NCI-H1436 (cell line): ENCODE results near the gene ODR4.
"Not testable (repeated sequence)": the region's sequence is repeated elsewhere in the genome, so short reads cannot be mapped to it uniquely, and the experiment has no call there.

Experiments
- DNase-seq: peaks from one replicate; lab custom pipeline; 2025; lab: John Stamatoyannopoulos, UW

Gene ODR4

GRCh38 chr1:186375152-186375928, at the start of gene ODR4, which contains the start of gene TPR:
ODR4 (plus strand) TSS chr1:186375838; CDS start chr1:186379786, 3,948 bp downstream.
TPR (minus strand) TSS chr1:186375253; CDS start chr1:186375028, 225 bp downstream.
- peak; percentile 97 for DNase-seq

DNA sequence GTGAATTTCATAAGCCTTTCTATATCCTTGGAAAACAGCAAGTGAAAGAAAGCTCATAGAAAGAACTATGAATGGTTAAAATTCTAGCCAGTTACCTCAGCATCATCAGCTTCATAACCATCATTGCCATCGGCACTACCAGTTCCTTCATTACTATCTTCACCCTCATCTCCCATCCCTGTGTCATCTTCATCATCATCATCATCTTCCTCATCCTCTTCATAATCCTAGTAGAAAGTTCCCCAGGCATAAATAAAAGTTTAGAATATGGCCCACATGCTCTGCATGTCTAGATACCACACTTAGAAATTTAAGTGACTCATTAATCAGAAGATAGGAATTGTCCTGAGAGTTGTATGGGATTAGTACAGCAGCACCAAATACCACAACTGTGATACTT, 49.6 kb upstream of the ODR4 start:
- no peak for DNase-seq

- no peak for DNase-seq
Observed at GRCh38 chr1:186327331-186327730, 48.3 kb upstream of the ODR4 start.

DNA sequence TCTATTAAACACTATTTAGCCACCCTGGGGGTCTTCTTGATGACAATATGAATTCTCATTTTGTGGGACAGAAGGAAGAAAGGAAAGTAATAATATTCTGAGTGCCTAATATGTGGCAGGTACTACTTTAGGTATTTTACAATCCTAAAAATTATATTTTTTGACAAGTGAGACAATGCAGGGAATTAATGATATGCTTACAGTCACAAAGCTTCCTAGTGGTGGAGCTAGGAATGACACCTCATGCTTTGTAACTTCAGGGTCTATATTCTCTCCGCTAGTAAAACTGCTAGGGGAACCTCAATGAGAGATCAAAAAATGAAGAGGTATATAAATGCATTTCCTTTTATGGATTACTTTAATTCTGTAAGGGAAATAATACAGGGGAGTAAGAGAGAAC, 44.9 kb upstream of the ODR4 start:
- no peak for DNase-seq

- DNase-seq = no peak
Observed at GRCh38 chr1:186337554-186337953, 38.1 kb upstream of the ODR4 start.

GRCh38 chr1:186340772-186341171, 34.9 kb upstream of the ODR4 start:
- no peak for DNase-seq

DNA sequence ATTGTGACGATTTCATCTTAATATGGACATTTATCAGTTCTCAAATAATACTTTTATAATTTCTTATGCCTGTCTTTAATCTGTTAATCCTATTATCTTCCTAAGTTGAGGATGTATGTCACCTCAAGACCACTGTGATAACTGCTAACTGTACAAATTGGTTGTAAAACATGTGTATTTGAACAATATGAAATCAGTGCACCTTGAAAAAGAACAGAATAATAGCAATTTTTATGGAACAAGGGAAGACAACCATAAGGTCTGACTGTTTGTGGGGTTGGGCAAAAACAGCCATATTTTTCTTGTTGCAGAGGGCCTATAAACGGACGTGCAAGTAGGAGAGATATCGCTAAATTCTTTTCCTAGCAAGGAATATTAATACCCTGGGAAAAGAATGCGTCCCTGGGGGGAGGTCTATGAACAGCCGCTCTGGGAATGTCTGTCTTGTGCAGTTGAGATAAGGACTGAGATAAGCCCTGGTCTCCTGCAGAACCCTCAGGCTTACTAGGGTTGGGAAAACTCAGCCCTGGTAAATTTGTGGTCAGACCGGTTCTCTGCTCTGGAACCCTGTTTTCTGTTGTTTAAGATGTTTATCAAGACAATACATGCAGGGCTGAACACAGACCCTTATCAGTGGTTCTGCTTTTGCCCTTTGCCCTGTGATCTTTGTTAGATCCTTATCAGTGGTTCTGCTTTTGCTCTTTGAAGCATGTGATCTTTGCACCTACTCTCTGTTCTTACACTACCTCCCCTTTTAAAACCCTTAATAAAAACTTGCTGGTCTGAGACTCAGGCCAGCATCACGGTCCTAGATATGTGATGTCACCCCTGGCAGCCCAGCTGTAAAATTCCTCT, 27.6 kb upstream of the ODR4 start:
- not testable (repeated sequence) for DNase-seq

GRCh38 chr1:186374303-186375151, 1.1 kb upstream of the ODR4 start:
- DNase-seq = peak; percentile 15

DNA sequence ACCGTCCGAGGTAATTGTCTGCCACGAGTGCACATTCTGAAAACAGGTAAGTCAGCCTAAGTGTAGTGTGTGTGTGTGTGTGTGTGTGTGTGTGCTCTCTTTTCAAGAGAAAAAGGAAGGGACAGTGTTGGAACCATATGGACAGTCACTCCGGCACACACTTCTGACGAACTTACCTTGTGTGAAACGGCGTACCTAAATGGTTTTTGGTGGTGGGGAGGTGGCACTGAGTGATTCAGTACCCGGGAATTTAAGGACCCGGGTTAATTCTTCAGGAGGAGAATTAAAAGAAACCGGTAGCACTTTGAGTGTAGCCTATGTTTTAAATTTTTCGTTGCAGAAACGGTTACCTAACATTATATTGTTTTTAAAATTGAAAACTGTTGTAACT, 286 bp downstream of the ODR4 start:
- DNase-seq = no peak

GRCh38 chr1:186386725-186387383, 11.2 kb downstream of the ODR4 start:
- DNase-seq = no peak

DNA sequence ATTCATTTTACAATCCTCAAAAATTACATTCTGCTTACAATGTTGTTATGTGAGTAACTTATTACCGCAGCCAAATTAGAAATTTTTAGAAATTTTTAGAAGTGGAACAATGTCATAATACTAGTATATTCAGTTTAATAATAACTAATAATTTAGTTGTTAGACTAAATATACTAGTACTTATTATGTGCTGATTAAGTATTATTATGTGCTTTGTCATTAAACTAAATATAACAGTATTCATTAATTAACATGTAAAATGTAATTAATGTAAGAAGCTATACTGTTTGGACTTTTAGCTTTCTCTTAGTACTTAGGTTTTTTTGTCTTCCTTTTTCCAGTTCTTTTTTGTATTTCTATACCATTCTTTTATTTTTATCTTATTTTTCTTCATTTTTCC, 15.3 kb downstream of the ODR4 start:
- no peak for DNase-seq

- no peak for DNase-seq
Observed at GRCh38 chr1:186391841-186392240, 16.2 kb downstream of the ODR4 start.

- DNase-seq = not testable (repeated sequence)
Observed at GRCh38 chr1:186392711-186393110, 17.1 kb downstream of the ODR4 start.

GRCh38 chr1:186401446-186401845, 25.8 kb downstream of the ODR4 start:
- not testable (repeated sequence) for DNase-seq

- DNase-seq = no peak
Observed at GRCh38 chr1:186403632-186404031, 28.0 kb downstream of the ODR4 start.

- peak; percentile 1 for DNase-seq
Observed at GRCh38 chr1:186404454-186405051, 28.9 kb downstream of the ODR4 start.

DNA sequence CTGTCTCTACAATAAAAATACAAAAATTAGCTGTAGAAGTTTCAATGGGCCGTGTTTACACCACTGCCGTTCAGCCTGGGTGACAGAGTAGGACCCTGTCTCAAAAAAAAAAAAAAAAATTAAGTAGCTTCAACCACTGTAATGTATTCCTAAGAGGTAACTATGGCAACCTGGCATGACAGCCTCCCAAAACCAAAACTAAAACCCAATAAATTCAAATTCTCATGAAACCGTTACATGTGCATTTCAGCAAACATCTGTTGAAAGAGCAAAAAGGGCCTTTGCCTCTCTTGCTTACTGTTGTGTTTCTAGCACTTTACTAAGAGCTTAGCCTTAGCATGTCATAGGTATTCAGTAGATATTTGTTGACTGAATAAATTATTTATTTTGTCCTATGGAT, 33.5 kb downstream of the ODR4 start:
- DNase-seq = no peak

DNA sequence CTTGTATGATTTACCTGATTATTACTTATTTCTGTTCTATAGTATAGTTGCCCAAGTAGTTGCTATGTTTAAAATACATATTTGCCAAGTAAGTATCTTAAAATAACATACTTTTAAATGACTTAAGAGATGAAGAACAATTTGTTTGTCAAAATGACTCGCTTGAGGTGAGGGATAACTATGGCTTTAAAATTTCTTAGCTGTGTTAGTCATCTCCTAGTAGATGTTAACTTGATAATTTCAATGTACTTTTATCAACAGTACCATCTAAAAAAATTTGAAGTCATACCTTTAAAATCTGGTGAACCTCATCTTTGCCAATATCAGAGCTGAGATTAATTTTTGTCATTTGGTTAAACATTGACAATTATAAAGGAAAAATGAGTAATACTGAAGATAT, 37.7 kb downstream of the ODR4 start:
- DNase-seq = no peak

DNA sequence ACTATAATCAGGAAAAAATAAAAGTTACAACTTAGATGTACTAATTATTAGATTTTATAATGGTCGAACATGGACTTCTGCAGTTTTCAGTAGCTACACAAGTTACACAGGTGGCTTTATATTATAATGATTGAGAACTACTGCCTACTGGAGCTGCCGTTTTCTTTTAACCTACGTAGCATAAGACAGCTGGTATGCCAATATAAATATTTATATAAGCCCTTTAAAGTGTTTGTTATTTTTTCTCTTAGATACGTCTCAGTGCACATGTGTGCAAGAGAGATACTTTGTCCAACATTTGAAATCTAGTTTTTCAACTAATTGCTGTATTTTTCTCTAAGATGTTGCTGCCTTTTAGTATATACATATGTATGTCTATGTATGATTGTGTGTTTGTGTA, 42.9 kb downstream of the ODR4 start:
- no peak for DNase-seq

DNA sequence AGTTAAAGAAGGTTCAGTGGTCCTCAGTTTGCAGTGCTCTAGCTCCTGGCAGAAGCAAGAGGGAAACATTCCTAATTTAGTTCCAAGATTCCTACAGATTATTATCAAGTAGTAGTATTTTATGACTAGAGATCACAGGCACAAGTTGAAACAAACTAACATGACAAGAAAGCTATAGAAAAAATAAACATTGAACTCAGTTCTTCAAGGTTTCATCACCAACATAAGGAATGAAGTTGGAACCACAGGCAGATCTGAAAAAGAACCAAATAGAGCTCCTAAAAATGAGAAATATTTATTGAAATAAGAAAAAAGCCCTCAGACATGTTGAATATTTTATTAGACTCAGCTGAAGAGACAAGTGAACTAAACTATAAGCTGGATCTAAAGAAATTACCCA, 44.7 kb downstream of the ODR4 start:
- DNase-seq = no peak

GRCh38 chr1:186420923-186421322, 45.3 kb downstream of the ODR4 start:
- no peak for DNase-seq
